Right lobe of liver (tissue), 4 donors: Measurements from ENCODE around the gene TDRD12.

Experiments used
- POLR2A ChIP-seq: fragments of 450-650 bp; IDR thresholded peaks from one replicate; pipeline ENCODE4 v1.6.1; 2017; ENCODE audit warnings: antibody characterized with exemption, mild to moderate bottlenecking
- TF ChIP-seq, protein P1 (sequence below), 4 donors: fragments of 200-600 bp in 3 of 4; fragments of 450-650 bp in 1 of 4; IDR thresholded peaks; one replicate each; pipeline versions ENCODE4 v1.5.1 to v1.8.0; 2016 to 2022; ENCODE audit warnings: antibody characterized with exemption in 4 of 4, mild to moderate bottlenecking in 2 of 4
- donor health status: DM: no; HTN: no; CAD: no.
- donor health status: DM: no; HTN: no; CAD: no.
- donor health status: DM: no; HTN: yes; CAD: no.

DNA sequence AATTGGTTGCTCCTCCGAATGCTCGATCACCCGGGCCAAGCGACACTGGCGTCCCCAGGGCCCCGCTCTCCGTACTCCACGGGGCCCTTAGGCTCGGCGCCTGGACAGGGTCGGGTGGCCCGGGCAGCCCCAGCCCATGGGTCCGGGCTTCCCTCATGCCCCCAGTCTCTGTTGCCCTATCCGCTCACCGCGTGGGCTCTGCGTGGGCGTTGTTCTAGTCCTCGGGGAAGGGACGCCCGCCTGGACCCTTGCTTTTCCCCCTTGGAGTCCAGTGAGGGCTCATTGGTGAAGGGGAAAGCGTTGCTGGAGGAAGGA is 1.3 kb downstream of the TDRD12 start:
- TF ChIP-seq, protein P1, sequence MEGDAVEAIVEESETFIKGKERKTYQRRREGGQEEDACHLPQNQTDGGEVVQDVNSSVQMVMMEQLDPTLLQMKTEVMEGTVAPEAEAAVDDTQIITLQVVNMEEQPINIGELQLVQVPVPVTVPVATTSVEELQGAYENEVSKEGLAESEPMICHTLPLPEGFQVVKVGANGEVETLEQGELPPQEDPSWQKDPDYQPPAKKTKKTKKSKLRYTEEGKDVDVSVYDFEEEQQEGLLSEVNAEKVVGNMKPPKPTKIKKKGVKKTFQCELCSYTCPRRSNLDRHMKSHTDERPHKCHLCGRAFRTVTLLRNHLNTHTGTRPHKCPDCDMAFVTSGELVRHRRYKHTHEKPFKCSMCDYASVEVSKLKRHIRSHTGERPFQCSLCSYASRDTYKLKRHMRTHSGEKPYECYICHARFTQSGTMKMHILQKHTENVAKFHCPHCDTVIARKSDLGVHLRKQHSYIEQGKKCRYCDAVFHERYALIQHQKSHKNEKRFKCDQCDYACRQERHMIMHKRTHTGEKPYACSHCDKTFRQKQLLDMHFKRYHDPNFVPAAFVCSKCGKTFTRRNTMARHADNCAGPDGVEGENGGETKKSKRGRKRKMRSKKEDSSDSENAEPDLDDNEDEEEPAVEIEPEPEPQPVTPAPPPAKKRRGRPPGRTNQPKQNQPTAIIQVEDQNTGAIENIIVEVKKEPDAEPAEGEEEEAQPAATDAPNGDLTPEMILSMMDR (IDR thresholded peaks at IDR 0.05), result no peak
- TF ChIP-seq POLR2A, result no peak
